ENCODE results near the gene FZD1. TPM values are rescaled to one million over a fixed set of nuclear protein-coding genes. Genes with fewer than 3 reads are reported as not detected.
A peak's percentile ranks its signal among the peaks of the same experiment; 100 is the strongest.

The FZD1 gene
- total RNA-seq, 1 donor: 40.5 TPM

DNA sequence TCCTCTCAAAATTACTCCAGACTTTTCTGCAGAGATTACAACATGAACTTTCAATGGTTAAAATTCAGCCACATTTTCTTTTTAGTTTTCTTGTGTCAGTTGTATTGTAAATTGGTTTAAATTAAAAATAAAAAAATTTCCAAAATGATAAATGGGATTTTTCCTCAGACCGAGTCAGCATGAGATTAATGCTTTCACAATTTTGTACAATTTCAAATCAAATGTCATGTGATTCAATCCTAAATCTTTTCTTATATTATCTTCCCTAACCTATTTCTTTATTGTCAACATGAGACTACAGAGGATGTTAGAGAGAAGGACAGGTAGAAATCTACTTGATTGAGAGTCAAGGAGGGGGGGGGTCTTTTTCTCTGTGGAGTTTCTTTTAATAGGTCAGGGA, 33.7 kb downstream of the FZD1 start:
- Histone ChIP-seq H3K9me3 (ENCODE audit: low read depth, low read length) (no peaks in the 10 kb centered on the region), H3K4me3 (ENCODE audit: insufficient read depth, low read length) (no peak overlapping the region)
- TF ChIP-seq, protein P1, sequence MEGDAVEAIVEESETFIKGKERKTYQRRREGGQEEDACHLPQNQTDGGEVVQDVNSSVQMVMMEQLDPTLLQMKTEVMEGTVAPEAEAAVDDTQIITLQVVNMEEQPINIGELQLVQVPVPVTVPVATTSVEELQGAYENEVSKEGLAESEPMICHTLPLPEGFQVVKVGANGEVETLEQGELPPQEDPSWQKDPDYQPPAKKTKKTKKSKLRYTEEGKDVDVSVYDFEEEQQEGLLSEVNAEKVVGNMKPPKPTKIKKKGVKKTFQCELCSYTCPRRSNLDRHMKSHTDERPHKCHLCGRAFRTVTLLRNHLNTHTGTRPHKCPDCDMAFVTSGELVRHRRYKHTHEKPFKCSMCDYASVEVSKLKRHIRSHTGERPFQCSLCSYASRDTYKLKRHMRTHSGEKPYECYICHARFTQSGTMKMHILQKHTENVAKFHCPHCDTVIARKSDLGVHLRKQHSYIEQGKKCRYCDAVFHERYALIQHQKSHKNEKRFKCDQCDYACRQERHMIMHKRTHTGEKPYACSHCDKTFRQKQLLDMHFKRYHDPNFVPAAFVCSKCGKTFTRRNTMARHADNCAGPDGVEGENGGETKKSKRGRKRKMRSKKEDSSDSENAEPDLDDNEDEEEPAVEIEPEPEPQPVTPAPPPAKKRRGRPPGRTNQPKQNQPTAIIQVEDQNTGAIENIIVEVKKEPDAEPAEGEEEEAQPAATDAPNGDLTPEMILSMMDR (IDR thresholded peaks at IDR 0.05; ENCODE audit: extremely low read depth, low read depth, low read length): no peak

DNA sequence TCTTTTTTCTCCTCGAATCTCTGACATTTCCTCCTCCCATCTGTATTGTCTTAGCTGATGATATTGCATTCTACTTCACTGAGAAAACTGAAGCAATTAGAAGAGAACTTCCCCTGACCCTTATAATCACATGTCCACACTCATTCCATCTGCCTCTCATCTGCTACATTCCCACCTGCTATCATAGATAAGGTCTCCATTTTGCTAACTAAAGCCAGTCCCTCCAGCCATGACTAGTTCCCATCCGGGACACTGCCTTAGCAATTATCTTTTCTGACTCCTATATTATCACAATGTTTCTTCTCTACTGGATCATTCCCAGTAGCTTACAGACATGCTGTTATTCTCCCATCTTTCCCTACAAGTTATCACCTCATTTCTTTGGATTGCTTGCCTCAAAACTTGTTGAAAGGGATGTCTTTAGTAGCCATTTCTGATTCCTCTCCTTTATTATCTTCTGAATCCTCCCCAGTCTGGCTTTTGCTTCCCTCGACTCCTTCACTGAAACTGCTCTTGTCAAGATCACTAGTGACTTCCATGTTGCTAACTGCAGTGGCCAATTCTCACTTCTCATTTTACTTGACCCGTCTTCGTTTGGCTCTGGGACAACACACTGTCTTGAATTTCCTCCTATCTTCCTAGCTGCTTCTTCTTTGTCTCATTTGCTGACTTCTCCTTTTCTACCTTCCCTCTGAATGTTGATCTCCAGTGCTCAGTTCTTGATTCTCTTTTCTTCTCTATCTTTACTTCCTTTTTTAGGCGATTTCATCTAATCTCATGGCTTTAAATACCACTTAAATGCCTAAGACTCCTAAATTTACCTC, 35.9 kb downstream of the FZD1 start:
- no peaks in the 10 kb centered on the region for H3K79me2 ChIP-seq (ENCODE audit: insufficient read depth, low read length)
- H3K9me3 ChIP-seq (ENCODE audit: low read depth, low read length): no peaks in the 10 kb centered on the region
- TF ChIP-seq, protein P1 (IDR thresholded peaks at IDR 0.05; ENCODE audit: extremely low read depth, low read depth, low read length): no peak
- H4K20me1 ChIP-seq (ENCODE audit: insufficient read depth, low read length): no peaks in the 10 kb centered on the region
- no peak overlapping the region for H3K27ac ChIP-seq (ENCODE audit: low read depth, low read length)
- no peaks in the 10 kb centered on the region for H3K27me3 ChIP-seq (ENCODE audit: insufficient read depth, low read length)
- DNase-seq (ENCODE audit: insufficient read length, low spot score, missing footprints): no peak
- no peak overlapping the region for H3K4me2 ChIP-seq (ENCODE audit: insufficient read depth, low read length)
- no peaks in the 10 kb centered on the region for H3K4me1 ChIP-seq (ENCODE audit: insufficient read depth, low read length)
- H2AFZ ChIP-seq (ENCODE audit: low read length): no peak overlapping the region
- H3K4me3 ChIP-seq (ENCODE audit: insufficient read depth, low read length): no peak overlapping the region
- H3K36me3 ChIP-seq (ENCODE audit: insufficient read depth, low read length): no peaks in the 10 kb centered on the region

More for the DNA sequence above, 33.7 kb downstream of the FZD1 start:
- Histone ChIP-seq H2AFZ (ENCODE audit: low read length) (peak overlapping the region; percentile 24), H4K20me1 (ENCODE audit: insufficient read depth, low read length) (no peaks in the 10 kb centered on the region), H3K36me3 (ENCODE audit: insufficient read depth, low read length) (no peaks in the 10 kb centered on the region), H3K27ac (ENCODE audit: low read depth, low read length) (no peak overlapping the region), H3K79me2 (ENCODE audit: insufficient read depth, low read length) (no peaks in the 10 kb centered on the region), H3K27me3 (ENCODE audit: insufficient read depth, low read length) (peaks cover 9% of the 10 kb centered on the region), H3K4me2 (ENCODE audit: insufficient read depth, low read length) (peak overlapping the region; percentile 56), H3K4me1 (ENCODE audit: insufficient read depth, low read length) (no peaks in the 10 kb centered on the region)
- DNase-seq (ENCODE audit: insufficient read length, low spot score, missing footprints): no peak

DNA sequence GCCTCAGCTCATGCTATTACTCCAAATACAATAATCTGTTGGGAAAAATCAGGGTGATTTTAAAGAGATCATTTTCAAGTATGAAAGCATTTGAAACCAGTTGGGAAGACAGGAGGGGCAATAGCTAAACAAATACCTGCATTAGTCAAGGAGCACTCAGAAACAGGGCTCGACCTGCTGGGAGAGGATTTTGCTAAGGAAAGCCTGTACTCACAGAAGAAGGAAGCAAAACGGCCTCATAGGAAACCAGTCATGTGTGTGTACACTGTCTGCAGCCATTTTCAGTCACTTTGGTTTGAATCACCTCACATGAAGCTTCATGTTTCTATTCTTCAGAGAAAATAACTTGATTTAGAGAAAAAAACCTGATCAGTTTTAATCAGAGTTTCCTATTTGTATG, 38.6 kb downstream of the FZD1 start:
- Histone ChIP-seq H3K4me2 (ENCODE audit: insufficient read depth, low read length) (no peak overlapping the region), H3K9me3 (ENCODE audit: low read depth, low read length) (no peaks in the 10 kb centered on the region), H2AFZ (ENCODE audit: low read length) (no peak overlapping the region), H3K27ac (ENCODE audit: low read depth, low read length) (no peak overlapping the region), H4K20me1 (ENCODE audit: insufficient read depth, low read length) (no peaks in the 10 kb centered on the region), H3K4me1 (ENCODE audit: insufficient read depth, low read length) (no peaks in the 10 kb centered on the region), H3K4me3 (ENCODE audit: insufficient read depth, low read length) (no peak overlapping the region), H3K27me3 (ENCODE audit: insufficient read depth, low read length) (no peaks in the 10 kb centered on the region), H3K36me3 (ENCODE audit: insufficient read depth, low read length) (no peaks in the 10 kb centered on the region), H3K79me2 (ENCODE audit: insufficient read depth, low read length) (no peaks in the 10 kb centered on the region)
- TF ChIP-seq, protein P1 (IDR thresholded peaks at IDR 0.05; ENCODE audit: extremely low read depth, low read depth, low read length): no peak
- DNase-seq (ENCODE audit: insufficient read length, low spot score, missing footprints): no peak

DNA sequence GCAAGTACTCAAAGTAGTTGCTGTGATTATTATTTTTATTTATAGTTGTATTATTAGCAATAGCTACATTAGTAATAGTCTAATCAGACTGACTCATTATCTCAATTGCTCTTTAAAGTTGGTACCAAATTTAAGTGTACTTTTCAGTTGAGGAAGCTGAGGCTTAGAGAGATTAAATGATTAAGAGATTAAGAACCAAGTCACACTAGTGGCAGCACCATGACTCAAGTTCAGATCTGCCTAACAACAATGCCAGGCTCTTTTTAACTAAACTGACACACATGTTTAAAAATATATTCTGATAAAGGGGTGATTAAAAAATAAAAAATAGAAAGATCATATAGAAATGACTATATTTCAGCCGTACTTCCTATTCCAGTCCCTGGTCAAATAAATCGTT, 42.0 kb downstream of the FZD1 start:
- H3K4me3 ChIP-seq (ENCODE audit: insufficient read depth, low read length): no peak overlapping the region
- no peaks in the 10 kb centered on the region for H3K36me3 ChIP-seq (ENCODE audit: insufficient read depth, low read length)
- no peaks in the 10 kb centered on the region for H3K4me1 ChIP-seq (ENCODE audit: insufficient read depth, low read length)
- H3K27me3 ChIP-seq (ENCODE audit: insufficient read depth, low read length): no peaks in the 10 kb centered on the region
- no peak for DNase-seq (ENCODE audit: insufficient read length, low spot score, missing footprints)
- TF ChIP-seq, protein P1 (IDR thresholded peaks at IDR 0.05; ENCODE audit: extremely low read depth, low read depth, low read length): no peak
- no peaks in the 10 kb centered on the region for H3K9me3 ChIP-seq (ENCODE audit: low read depth, low read length)
- H3K4me2 ChIP-seq (ENCODE audit: insufficient read depth, low read length): no peak overlapping the region
- no peak overlapping the region for H3K27ac ChIP-seq (ENCODE audit: low read depth, low read length)
- H4K20me1 ChIP-seq (ENCODE audit: insufficient read depth, low read length): no peaks in the 10 kb centered on the region
- H2AFZ ChIP-seq (ENCODE audit: low read length): no peak overlapping the region
- no peaks in the 10 kb centered on the region for H3K79me2 ChIP-seq (ENCODE audit: insufficient read depth, low read length)
